ENCODE data around the gene TACO1. TPM values are rescaled to one million over a fixed set of nuclear protein-coding genes. Genes with fewer than 3 reads are reported as not detected.

The TACO1 gene
- total RNA-seq, 4 donors from 2014 or later, result 11.4 to 18.3 (median 14.6) TPM

- no peak for ATAC-seq
- no peaks in the 10 kb centered on the region for H3K9me3 ChIP-seq
- WGBS, 2 donors (ENCODE audit: low coverage in 1 of 2), result 78 to 82% methylated on average over 5 to 6 of the region's 6 CpGs
- no peak overlapping the region for H3K4me3 ChIP-seq
- H3K27me3 ChIP-seq, result no peaks in the 10 kb centered on the region
- H3K4me1 ChIP-seq, result no peaks in the 10 kb centered on the region
- H3K36me3 ChIP-seq, result peaks cover 0 to 62% of the 10 kb centered on the region in 2 donors
- no peak overlapping the region for H3K27ac ChIP-seq
- TF ChIP-seq POLR2AphosphoS5 (IDR thresholded peaks at IDR 0.05), result no peak
- no peak for TF ChIP-seq POLR2A (IDR thresholded peaks at IDR 0.05)
- no peak for TF ChIP-seq CTCF (IDR thresholded peaks at IDR 0.05)
Observed at GRCh38 chr17:63609816-63610573, 9.3 kb downstream of the TACO1 start.

DNA sequence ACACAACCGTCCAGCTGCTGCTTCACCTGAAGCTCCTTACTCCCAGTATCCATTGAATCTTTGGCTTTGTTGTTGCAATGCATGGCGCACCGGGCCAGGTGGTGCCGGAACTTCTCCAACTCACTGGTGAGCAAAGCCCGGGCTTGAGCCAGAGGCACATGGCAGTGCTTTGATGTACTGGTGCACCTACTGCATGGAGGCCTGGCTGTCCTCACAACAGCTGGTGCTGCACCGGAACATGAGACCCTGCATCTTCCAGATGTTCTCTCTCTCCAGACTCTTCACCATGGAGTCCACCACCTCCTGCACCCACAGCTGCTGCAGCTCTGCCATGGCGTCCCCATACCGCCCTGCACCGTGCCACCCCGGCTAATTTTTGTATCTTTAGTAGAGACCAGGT lies 10.2 kb downstream of the TACO1 start:
- ATAC-seq, result no peak
- WGBS, 2 donors (ENCODE audit: low coverage in 1 of 2), result no CpG with 5 or more reads among the region's 10 CpGs
- no peaks in the 10 kb centered on the region for H3K9me3 ChIP-seq
- no peak overlapping the region for H3K4me3 ChIP-seq
- TF ChIP-seq POLR2AphosphoS5 (IDR thresholded peaks at IDR 0.05), result no peak
- TF ChIP-seq CTCF (IDR thresholded peaks at IDR 0.05), result no peak
- no peak for TF ChIP-seq POLR2A (IDR thresholded peaks at IDR 0.05)
- no peak for TF ChIP-seq EP300 (IDR thresholded peaks at IDR 0.05)
- peaks cover 0 to 54% of the 10 kb centered on the region in 2 donors for H3K36me3 ChIP-seq
- no peaks in the 10 kb centered on the region for H3K4me1 ChIP-seq
- H3K27me3 ChIP-seq, result no peaks in the 10 kb centered on the region
- no peak overlapping the region for H3K27ac ChIP-seq

DNA sequence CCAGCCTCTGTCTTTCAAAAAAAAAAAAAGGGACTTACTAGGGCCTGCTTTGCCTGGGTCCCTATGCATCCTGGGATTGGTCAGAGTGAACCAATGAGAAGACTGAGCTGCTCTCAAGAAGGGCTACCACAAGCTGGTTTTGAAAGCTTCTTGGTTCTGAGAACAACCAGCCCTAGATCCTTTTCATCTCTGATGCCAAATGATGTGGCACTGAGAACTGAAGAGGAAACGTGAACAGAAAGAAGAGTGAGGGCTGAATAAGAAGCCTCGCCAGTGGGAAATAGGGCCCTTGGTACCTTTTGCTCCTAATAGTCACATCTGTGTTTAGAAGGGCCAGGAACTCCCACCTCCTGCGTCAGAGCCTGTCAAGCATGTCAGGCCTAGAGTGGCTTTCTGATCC lies 10.7 kb downstream of the TACO1 start:
- Histone ChIP-seq H3K9me3 (no peaks in the 10 kb centered on the region), H3K27ac (no peak overlapping the region), H3K4me1 (no peaks in the 10 kb centered on the region), H3K4me3 (no peak overlapping the region), H3K27me3 (no peaks in the 10 kb centered on the region), H3K36me3 (peaks cover 0 to 49% of the 10 kb centered on the region in 2 donors)
- 68% methylated on average over 3 of the region's 3 CpGs; no CpG with 5 or more reads in 1 of the 2 donors for WGBS, 2 donors (ENCODE audit: low coverage in 1 of 2)
- no peak for TF ChIP-seq POLR2AphosphoS5 (IDR thresholded peaks at IDR 0.05)
- no peak for TF ChIP-seq EP300 (IDR thresholded peaks at IDR 0.05)
- no peak for ATAC-seq

- no peak for ATAC-seq
- H3K36me3 ChIP-seq, result peaks cover 0 to 26% of the 10 kb centered on the region in 2 donors
- TF ChIP-seq EP300 (IDR thresholded peaks at IDR 0.05), result no peak
- no peak for TF ChIP-seq POLR2AphosphoS5 (IDR thresholded peaks at IDR 0.05)
- no peak for TF ChIP-seq POLR2A (IDR thresholded peaks at IDR 0.05)
- TF ChIP-seq CTCF (IDR thresholded peaks at IDR 0.05), result no peak
- no peaks in the 10 kb centered on the region for H3K9me3 ChIP-seq
- H3K27ac ChIP-seq, result no peak overlapping the region
- no peaks in the 10 kb centered on the region for H3K27me3 ChIP-seq
- H3K4me3 ChIP-seq, result no peak overlapping the region
- 80 to 100% methylated on average over 1 of the region's 2 CpGs for WGBS, 2 donors (ENCODE audit: low coverage in 1 of 2)
- no peaks in the 10 kb centered on the region for H3K4me1 ChIP-seq
Observed at GRCh38 chr17:63613663-63614062, 13.0 kb downstream of the TACO1 start.

- Histone ChIP-seq H3K4me3 (peak overlapping the region; percentile 47 to 89), H3K9me3 (no peaks in the 10 kb centered on the region), H3K27ac (peak overlapping the region; percentile 60 to 99 (median 93)), H3K4me1 (peaks cover 12 to 38% (median 19%) of the 10 kb centered on the region in 3 donors), H3K36me3 (no peaks in the 10 kb centered on the region), H3K27me3 (no peaks in the 10 kb centered on the region)
- WGBS, 2 donors (ENCODE audit: low coverage in 1 of 2), result 13 to 14% methylated on average over 3 to 4 of the region's 10 CpGs
- ATAC-seq, result no peak
- TF ChIP-seq POLR2A (IDR thresholded peaks at IDR 0.05) (no peak), POLR2AphosphoS5 (IDR thresholded peaks at IDR 0.05) (no peak), EP300 (IDR thresholded peaks at IDR 0.05) (no peak), CTCF (IDR thresholded peaks at IDR 0.05) (no peak)
Observed at GRCh38 chr17:63621229-63621683, 20.6 kb downstream of the TACO1 start.
